HG02973 (cell line): ENCODE data around the gene SGCD.

Source experiments
- ATAC-seq: cut with Tn5 transposase; IDR thresholded peaks from one replicate; pipeline ENCODE4 v1.9.1; 2021; ENCODE audit warnings: moderate library complexity; ENCODE audit not compliant: unreplicated experiment

SGCD gene

GRCh38 chr5:156682971-156683370 is 356.0 kb downstream of the SGCD start:
- ATAC-seq = no peak

- ATAC-seq = no peak
These were observed 356.5 kb downstream of the SGCD start for GRCh38 chr5:156683509-156683908.

- no peak for ATAC-seq
These were observed 357.3 kb downstream of the SGCD start for GRCh38 chr5:156684216-156684615.

GRCh38 chr5:156685481-156685880 is 358.5 kb downstream of the SGCD start:
- ATAC-seq = no peak

- ATAC-seq = no peak
These were observed 359.4 kb downstream of the SGCD start for GRCh38 chr5:156686380-156686779.

- ATAC-seq = no peak
These were observed 359.8 kb downstream of the SGCD start for GRCh38 chr5:156686796-156687195.

DNA sequence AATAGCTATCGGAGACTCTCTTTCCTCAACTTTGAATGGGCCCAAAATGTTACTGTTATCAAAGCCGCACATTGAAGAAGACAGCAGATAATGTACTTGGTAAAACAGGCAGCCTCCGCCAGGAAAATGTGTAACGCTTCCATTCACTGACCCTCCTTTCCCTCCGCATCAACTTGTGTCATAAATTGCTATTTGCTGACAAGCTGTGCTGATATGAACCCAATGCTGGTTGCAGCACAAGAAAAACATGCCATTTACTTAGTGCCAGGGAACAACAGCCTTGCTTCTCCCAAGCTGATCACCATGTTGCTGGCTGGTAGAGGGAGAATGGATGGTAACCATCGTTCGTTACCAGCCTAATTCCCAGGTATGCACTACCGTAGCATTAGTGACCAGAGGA is 360.6 kb downstream of the SGCD start:
- ATAC-seq = no peak

GRCh38 chr5:156691572-156691971 is 364.6 kb downstream of the SGCD start:
- no peak for ATAC-seq

- no peak for ATAC-seq
These were observed 366.1 kb downstream of the SGCD start for GRCh38 chr5:156693113-156693512.

DNA sequence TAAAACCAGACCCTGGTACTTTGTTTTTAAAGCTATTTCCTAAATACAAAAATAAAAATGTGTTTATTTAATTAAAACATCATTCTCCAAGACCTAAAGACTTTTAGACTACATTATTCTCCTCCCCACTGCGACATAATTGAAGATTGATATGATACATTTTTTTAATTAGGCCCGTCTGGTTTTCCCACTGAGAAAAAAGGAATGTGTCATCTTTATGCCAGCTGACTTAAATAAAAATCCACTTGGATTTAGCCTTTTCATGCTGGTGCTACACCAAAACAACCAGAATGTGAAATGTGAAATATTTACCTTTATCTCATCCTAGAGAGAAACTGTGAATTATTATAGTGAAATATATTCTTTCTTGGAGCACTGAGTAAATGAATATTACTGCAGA is 367.6 kb downstream of the SGCD start:
- no peak for ATAC-seq

DNA sequence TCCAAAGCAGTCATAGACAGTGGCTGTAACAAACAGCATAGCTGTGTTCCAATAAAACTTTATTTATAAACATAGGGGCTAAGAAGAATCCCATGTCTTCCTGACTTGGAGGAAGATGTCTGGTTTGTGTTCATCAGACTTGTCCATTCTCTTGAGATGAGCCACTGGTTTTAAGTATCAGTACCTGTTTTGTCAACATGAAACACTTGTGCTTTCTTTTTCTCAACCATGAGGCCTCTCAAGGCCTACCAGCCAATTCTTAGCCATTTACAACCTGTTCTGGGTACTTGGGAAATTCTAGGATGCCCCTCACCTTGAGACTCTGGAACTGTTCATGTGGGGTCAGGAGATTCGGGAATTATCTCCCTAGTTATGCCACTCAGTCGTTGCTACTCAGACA is 368.8 kb downstream of the SGCD start:
- no peak for ATAC-seq

GRCh38 chr5:156698323-156698722 is 371.4 kb downstream of the SGCD start:
- no peak for ATAC-seq

DNA sequence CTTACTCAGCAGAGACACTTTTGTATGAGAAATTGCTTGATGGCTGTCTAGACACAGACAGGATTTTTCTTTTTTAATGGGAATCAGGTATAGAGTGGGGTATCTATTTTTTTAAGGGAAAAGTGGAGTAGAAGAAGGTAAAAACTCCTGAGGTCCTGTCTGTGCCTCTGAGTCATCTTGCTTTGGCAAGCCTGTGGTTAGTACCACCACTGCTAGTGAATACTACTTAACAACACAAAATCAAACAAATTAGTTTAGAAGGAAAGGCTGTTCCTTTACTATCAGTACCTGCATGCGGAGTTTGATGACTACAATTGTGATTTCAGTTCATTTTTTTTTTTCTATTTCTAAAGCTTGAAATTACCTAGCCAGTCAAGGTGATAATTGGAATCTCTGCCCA is 372.2 kb downstream of the SGCD start:
- ATAC-seq = no peak

DNA sequence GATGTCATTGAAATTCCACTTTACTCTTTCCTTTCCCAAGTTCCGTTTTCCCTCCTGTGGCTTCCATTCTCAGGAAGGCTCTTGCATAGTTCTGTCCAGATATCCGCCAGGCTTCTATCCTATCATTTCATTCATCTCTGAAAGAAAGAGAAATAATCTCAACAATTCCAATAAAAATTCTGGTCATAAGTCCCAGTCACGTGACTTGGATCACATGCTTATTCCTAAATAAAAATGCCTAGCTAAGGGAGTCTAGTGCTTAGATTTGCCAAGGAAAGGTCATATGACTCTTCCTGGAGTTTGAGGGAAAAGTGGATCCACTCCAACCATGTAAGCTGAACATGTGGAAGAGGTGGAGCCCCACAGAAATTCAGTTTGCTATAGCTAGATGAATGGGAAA is 377.2 kb downstream of the SGCD start:
- no peak for ATAC-seq

GRCh38 chr5:156706631-156707030 is 379.7 kb downstream of the SGCD start:
- ATAC-seq = no peak

DNA sequence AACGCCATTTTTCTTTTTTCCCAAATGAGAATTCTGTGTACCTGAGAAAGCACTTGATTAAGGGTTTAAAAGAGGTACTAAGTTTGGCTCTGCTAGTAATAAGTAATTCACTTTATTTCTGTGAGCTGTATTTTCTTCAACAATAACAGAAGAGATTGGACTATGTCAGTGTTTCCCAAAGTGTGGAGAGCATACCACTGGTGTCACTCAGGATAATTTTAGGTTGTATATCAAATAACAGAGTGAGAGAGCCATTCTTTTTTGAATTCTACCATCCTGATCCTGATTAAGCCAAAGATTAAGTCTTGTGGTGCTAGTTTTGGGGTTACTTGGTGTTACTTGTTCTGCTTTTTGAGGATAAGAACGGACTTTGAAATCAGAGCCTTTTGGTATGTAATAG is 380.8 kb downstream of the SGCD start:
- no peak for ATAC-seq

GRCh38 chr5:156715287-156715686 is 388.3 kb downstream of the SGCD start:
- ATAC-seq = no peak

DNA sequence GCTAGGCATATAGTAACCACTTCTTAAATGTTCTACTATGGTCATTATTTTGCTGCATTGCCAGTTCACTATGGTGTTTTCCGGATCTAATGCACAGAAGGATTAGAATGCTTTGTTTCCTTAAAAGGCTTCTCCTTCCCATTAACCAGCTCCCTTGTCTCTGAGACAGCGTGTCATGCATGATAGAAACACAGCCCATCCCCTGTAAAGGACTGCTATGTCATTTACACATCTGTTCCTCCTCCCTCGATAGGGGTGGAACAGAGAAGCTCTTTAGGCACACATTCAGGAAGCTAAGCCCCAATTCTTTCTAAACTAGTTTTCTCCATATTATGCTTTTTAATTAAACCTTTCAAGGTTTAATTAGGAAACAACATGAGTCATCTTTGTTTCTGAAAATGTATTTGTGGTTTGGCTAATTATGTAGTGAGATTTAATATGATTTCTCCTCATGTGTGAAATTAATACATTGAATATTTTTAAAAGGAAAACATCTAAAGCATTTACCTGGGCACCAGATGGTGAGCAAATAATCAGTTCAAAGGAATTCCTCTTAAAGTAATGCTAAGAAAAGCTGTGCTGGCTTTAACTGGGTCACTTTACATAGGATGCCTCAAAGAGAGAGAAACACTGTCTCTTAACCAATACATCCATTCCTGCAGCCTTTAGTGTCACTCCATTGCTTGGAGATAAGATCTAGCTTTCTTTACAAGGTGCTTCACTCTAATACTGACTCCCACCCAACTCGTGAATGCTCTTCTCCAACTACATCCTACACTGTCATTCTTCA is 389.8 kb downstream of the SGCD start:
- ATAC-seq = no peak

DNA sequence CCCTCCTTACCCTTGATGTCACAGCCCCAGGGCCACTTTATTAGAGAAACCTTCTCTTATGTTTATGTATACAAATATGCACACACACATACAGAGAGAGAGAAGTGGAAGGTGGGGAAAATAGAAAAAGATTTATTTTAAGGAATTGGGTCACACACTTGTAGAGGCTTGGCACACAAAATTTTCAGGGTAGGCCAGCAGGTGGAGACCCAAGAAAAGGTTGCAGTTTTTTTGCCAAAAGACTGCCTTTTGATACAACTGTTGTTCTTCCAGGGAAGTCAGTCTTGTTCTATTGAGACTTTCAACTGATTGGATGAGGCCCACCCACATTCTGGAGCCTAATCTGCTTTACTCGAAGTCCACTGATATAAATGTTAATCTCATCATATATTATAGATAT is 392.0 kb downstream of the SGCD start:
- ATAC-seq = no peak

DNA sequence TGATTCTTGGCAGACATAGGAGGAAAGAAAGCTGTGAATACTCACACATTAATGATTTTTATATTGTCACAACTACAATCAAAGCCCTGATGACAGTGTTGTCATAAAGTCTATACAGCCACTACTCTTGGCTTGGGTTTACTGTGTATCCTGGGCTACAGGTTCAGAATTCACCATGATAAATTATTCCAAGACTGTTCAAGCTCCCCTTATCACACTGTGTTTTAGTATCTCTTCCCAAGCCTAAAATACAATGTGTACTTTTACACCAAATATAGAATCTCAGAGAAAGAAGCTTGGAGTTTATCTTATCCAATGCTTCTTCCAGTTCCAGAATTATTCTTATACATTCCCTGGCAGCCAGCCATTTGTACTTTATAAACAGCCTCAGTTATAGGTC is 395.4 kb downstream of the SGCD start:
- ATAC-seq = no peak

DNA sequence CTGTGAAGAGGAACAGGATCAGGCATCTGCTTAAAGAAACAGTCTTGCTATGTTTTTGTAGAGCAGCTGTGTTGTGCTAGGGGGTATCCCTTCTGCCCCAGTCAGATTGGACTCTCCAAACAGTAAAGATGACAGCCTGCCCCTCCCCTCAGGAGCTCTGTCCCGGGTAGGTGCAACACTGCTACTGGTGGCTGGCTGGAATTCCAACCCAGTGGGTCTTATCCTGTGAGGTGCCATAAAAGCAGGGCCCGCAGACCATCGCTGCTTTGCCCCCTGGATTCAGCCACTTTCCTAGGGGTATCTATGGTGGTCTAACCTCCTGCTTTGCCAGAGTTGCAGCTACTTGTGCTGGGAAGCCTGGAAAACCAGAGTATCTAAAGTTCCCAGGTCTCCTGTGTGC is 408.5 kb downstream of the SGCD start:
- ATAC-seq = no peak

DNA sequence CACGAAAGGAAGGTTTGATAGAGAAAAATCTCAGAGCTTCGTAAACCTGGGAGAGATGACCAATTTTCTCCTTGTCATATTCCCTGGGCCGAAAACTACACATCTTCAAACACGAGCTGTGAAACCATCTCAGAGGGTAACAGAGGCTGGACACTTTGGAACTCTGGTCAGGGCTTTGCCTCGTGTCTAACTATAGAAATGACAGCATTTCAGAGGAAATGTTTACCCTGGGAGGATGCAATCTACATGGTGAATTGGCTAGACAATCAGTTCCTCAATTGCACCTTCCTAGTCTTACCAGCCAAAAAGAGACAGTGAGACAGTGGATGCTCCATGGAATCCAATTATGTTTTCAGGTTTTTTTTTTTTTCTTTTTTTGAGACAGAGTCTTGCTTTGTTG is 414.6 kb downstream of the SGCD start:
- ATAC-seq = no peak

DNA sequence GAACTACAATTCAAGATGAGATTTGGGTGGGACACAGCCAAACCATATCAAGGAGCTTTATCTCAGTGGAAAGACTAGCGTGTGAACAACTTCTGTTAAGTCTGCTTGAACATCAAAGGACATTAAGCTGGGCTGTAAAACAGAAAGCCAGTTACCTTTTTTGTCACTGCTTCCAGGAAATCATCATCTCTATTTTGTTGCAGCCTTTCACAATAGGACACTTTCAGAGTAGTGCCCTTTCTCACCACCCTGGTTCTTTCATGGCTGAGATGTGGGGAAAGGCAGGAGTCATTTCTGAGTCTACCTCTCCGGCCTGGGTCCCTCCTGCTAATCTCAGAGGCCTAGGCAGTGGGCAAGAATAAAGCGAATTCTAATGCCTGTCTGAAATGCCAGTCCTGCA is 426.9 kb downstream of the SGCD start:
- no peak for ATAC-seq
